ENCODE results near the gene TMCC1. TPM values are rescaled to one million over a fixed set of nuclear protein-coding genes. Genes with fewer than 3 reads are reported as not detected.

Gene TMCC1
- total RNA-seq, 1 donor from 2014 or later: 33.4 TPM

DNA sequence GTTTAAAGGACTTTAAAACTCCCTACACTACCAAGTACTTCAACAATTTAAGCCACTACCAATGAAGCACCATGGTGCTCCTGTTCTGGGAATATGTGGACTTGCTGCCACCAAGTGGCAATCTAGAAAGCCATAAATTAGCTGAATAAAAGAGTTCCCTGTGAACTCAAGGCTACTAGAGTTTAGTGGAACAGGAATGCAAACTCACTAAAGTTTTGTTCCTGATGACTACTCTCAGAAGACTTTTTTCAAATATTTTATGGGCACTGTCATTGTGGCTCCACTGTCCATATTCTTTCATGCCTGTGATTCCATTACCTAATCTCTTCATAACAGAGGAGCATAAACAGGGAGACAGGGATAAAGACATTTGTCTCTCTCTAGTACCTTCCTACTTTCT is 63.9 kb downstream of the TMCC1 start:
- intact Hi-C loops (cut with DNase I): loop anchor here (10.0 kb wide), 1 partner anchor 175 kb away; no protein-coding TSS in a partner anchor
- Histone ChIP-seq H3K4me1 (peaks cover 15% of the 10 kb centered on the region), H3K27me3 (ENCODE audit: low read depth) (no peaks in the 10 kb centered on the region), H3K4me3 (no peak overlapping the region), H3K27ac (no peak overlapping the region), H3K36me3 (no peaks in the 10 kb centered on the region), H3K9me3 (no peaks in the 10 kb centered on the region)
- TF ChIP-seq, protein P1, sequence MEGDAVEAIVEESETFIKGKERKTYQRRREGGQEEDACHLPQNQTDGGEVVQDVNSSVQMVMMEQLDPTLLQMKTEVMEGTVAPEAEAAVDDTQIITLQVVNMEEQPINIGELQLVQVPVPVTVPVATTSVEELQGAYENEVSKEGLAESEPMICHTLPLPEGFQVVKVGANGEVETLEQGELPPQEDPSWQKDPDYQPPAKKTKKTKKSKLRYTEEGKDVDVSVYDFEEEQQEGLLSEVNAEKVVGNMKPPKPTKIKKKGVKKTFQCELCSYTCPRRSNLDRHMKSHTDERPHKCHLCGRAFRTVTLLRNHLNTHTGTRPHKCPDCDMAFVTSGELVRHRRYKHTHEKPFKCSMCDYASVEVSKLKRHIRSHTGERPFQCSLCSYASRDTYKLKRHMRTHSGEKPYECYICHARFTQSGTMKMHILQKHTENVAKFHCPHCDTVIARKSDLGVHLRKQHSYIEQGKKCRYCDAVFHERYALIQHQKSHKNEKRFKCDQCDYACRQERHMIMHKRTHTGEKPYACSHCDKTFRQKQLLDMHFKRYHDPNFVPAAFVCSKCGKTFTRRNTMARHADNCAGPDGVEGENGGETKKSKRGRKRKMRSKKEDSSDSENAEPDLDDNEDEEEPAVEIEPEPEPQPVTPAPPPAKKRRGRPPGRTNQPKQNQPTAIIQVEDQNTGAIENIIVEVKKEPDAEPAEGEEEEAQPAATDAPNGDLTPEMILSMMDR (IDR thresholded peaks at IDR 0.05): peak; percentile 76
- DNase-seq (no peak), ATAC-seq (peak; percentile 82 to 89)

DNA sequence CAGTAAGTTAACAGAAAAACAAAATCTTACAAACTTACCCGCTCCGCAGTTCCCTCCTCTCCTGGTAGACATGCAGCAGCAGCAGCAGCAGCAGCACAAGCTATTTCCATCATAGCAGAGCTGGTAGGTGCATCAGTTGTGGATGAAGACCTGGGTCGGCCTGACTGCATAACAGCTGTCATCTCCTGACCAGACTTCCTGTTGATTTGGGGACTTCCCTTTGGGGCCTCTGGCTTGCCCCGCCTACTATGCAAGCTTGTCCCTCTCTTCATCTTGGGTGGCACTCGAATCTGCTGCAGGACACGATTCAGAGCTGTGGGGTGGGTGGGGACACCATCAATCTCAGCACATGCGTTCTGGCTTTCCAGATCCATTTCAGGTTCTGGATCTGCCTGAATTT is 65.7 kb downstream of the TMCC1 start:
- intact Hi-C loops (cut with DNase I): loop anchor here (10.0 kb wide), 1 partner anchor 173 kb away; no protein-coding TSS in a partner anchor
- DNase-seq (peak; percentile 50), ATAC-seq (peak in 1 of 2 donors; percentile 50)
- H3K27ac ChIP-seq: no peak overlapping the region
- H3K36me3 ChIP-seq: no peaks in the 10 kb centered on the region
- H3K27me3 ChIP-seq (ENCODE audit: low read depth): no peaks in the 10 kb centered on the region
- H3K9me3 ChIP-seq: no peaks in the 10 kb centered on the region
- H3K4me3 ChIP-seq: no peak overlapping the region
- peaks cover 15% of the 10 kb centered on the region for H3K4me1 ChIP-seq
- TF ChIP-seq, protein P1 (IDR thresholded peaks at IDR 0.05): no peak

DNA sequence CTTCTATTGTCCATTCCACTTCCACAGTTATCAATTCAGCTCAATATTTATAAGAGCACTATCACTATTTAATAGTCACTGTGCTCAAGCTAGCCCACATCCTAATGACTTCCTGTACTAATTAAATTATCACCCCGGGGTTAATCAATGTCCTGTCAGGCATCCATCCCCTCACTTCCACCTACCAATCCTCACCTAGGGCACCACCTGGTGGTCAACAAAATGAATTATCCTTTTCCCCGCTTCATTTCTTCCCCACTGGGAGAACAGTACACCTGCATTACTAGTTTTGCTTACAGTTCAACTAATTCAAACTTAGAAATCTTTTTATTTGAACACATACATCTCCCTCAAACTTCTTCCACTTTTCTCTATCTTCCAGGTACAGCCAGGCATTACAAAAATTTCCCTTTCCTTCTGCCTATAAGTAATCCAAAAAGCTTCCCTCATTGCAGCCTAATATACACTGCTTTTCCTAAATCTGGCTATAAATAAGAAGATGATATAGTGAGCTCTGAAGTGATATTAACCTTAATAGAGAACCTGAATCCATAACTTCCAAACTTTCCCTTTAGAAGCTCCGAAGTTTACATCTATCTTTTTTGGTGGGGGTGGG is 68.5 kb downstream of the TMCC1 start:
- Histone ChIP-seq H3K36me3 (no peaks in the 10 kb centered on the region), H3K9me3 (no peaks in the 10 kb centered on the region), H3K4me1 (peaks cover 33% of the 10 kb centered on the region), H3K27ac (no peak overlapping the region), H3K27me3 (ENCODE audit: low read depth) (no peaks in the 10 kb centered on the region), H3K4me3 (no peak overlapping the region)
- DNase-seq (no peak), ATAC-seq (peak; percentile 71)
- TF ChIP-seq, protein P1 (IDR thresholded peaks at IDR 0.05): peak; percentile 70
- intact Hi-C loops (cut with DNase I): loop anchor here (10.0 kb wide), 1 partner anchor 170 kb away; no protein-coding TSS in a partner anchor

DNA sequence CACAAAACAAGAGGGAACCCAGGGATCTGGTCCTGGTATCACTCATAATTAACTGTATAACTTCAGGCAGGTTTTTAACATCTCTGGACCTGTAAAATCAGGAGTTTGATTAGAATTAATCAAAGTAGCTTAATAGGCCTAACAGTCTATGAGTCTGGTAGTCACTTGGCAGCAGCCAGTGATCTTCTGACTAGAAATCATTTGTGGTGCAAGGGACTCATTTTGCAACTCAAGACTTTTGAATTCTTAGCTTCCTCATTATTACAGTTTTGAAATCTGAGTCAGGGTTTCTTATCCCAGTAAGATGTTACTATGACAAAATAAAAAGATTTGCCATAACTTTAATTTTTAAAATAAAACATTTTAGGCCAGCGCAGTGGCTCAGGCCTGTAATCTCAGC is 70.8 kb downstream of the TMCC1 start:
- peaks cover 22% of the 10 kb centered on the region for H3K4me1 ChIP-seq
- DNase-seq (no peak), ATAC-seq (peak; percentile 52 to 61)
- H3K27ac ChIP-seq: peak overlapping the region; percentile 37
- H3K36me3 ChIP-seq: no peaks in the 10 kb centered on the region
- no peaks in the 10 kb centered on the region for H3K9me3 ChIP-seq
- no peak overlapping the region for H3K4me3 ChIP-seq
- TF ChIP-seq, protein P1 (IDR thresholded peaks at IDR 0.05): no peak
- intact Hi-C loops (cut with DNase I): loop anchor here (10.0 kb wide), 1 partner anchor 168 kb away; no protein-coding TSS in a partner anchor
- H3K27me3 ChIP-seq (ENCODE audit: low read depth): no peaks in the 10 kb centered on the region

DNA sequence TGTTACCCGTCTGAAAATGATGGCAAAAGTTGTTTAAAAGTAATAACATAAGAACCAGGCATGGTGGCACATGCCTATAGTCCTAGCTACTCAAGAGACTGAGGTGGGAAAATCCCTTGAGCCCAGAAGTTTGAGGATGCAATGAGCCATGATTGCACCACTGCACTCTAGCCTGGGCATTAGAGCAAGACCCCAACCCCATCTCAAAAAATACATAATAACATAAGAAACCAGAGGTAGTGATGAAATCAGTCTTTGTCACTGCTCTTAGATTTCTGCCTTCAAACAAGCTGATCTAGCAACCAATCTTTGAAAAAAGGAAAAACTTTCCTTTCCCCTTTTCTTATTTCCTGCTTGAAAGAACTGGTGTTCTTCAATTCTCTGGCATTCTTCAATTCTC is 71.3 kb downstream of the TMCC1 start:
- ATAC-seq (no peak), DNase-seq (no peak)
- Histone ChIP-seq H3K36me3 (no peaks in the 10 kb centered on the region), H3K4me1 (peaks cover 19% of the 10 kb centered on the region), H3K9me3 (no peaks in the 10 kb centered on the region), H3K27me3 (ENCODE audit: low read depth) (no peaks in the 10 kb centered on the region), H3K27ac (peak overlapping the region; percentile 37), H3K4me3 (no peak overlapping the region)
- intact Hi-C loops (cut with DNase I): loop anchor here (10.0 kb wide), 1 partner anchor 167 kb away; no protein-coding TSS in a partner anchor
- TF ChIP-seq, protein P1 (IDR thresholded peaks at IDR 0.05): no peak

All from lower lobe of right lung (tissue), 2 donors.